ENCODE measurements around the gene MRPS18A. TPM values are rescaled to one million over a fixed set of nuclear protein-coding genes. Genes with fewer than 3 reads are reported as not detected.

MRPS18A gene
- total and polyA plus RNA-seq, 2 of the 8 experiments (the other 6 are each of a cell fraction or from before 2014, with no cell fraction given) = 48.3 to 121 TPM

DNA sequence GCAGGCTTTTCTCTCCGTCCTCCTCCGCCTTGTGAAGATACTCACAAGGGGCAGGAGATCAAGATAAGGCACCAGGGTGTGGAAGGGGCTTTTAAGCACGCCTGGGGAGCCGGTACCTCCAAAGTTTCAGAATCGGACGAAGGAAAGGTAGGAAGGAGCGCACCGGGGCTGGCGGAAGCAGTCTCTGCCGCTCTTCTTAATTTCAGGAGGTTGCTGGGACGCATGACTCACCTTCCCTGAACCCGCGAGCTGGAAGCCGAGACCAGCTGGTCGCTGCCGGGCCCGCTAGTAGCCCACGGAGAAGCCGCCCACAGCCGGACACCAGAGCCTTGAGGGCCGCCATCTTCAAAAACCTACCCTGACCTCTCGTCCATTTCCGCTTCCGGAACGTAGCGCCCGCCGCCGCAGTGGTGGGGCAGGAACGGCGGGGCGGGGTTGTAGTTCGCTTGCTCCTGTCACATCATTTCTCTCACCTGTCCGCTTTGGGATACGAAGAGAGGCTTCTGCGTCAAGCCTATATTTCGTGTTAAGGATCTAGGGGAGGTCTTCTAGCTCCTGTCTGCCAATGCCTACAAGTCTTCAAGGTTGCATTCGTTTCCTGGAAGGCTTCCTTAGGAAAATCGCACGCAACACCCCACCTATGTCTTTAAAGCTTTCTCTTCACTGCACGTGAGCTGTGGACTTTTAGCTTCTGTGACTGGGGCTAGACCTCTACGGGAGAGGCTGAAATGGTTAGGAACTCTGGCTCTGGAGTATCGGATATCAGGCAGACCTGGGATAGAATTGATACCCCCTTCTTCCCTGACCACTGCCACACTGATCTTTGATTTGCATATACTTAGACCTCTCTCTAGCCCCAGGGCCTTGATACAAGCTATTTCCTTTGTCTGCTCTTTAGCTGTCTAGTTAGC, at the start of gene MRPS18A (continued):
- TF ChIP-seq KDM1A (IDR thresholded peaks at IDR 0.05; ENCODE audit: borderline replicate concordance, low read length) = no peak
- TF ChIP-seq TAF1 (IDR thresholded peaks at IDR 0.05; ENCODE audit: low read depth, low read length) = peak; percentile 90
- no peak for TF ChIP-seq TEAD4 (IDR thresholded peaks at IDR 0.05; ENCODE audit: low read depth, low read length)
- TF ChIP-seq, protein P1, sequence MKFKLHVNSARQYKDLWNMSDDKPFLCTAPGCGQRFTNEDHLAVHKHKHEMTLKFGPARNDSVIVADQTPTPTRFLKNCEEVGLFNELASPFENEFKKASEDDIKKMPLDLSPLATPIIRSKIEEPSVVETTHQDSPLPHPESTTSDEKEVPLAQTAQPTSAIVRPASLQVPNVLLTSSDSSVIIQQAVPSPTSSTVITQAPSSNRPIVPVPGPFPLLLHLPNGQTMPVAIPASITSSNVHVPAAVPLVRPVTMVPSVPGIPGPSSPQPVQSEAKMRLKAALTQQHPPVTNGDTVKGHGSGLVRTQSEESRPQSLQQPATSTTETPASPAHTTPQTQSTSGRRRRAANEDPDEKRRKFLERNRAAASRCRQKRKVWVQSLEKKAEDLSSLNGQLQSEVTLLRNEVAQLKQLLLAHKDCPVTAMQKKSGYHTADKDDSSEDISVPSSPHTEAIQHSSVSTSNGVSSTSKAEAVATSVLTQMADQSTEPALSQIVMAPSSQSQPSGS (IDR thresholded peaks at IDR 0.05; ENCODE audit: low read length) = no peak
- TF ChIP-seq SIN3A (conservative IDR thresholded peaks at IDR 0.05 in 1 of 2, IDR thresholded peaks at IDR 0.05 in 1 of 2; ENCODE audit: low read depth in 1 of 2, low read length in 2 of 2) = peak in 1 of 2 experiments; percentile 83; a peak in 2 of 4 replicates
- no peak for TF ChIP-seq MAFK (IDR thresholded peaks at IDR 0.05; ENCODE audit: low read depth, low read length)
- peak; percentile 54 for TF ChIP-seq KDM4A (IDR thresholded peaks at IDR 0.05; ENCODE audit: low read depth, low read length, severe bottlenecking)
- TF ChIP-seq BRCA1 (IDR thresholded peaks at IDR 0.05; ENCODE audit: low read depth, low read length) = no peak
- peak in 1 of 2 experiments; percentile 91; a peak in 2 of 3 replicates for TF ChIP-seq POLR2A (IDR thresholded peaks at IDR 0.05; ENCODE audit: control extremely low read depth in 1 of 2, low read depth in 2 of 2, low read length in 2 of 2)
- TF ChIP-seq PHF8 (conservative IDR thresholded peaks at IDR 0.05; ENCODE audit: low read depth, low read length) = peak; percentile 80
- TF ChIP-seq POLR2AphosphoS5 (IDR thresholded peaks at IDR 0.05; ENCODE audit: low read depth, low read length) = peak; percentile 59
- peak in 1 of 2 experiments; percentile 48; a peak in 1 of 4 replicates for TF ChIP-seq HDAC2 (IDR thresholded peaks at IDR 0.05; ENCODE audit: borderline replicate concordance in 1 of 2, low read depth in 2 of 2, low read length in 2 of 2)
- TF ChIP-seq GTF2F1 (IDR thresholded peaks at IDR 0.05; ENCODE audit: borderline replicate concordance, low read depth, low read length) = 0 out of 2 replicates have a peak, but pooled peaks have one; percentile 48
- no peak for TF ChIP-seq RBBP5 (IDR thresholded peaks at IDR 0.05; ENCODE audit: borderline replicate concordance, low read depth, low read length)
- TF ChIP-seq GABPA (IDR thresholded peaks at IDR 0.05; ENCODE audit: borderline replicate concordance, insufficient read depth, low read length) = peak; percentile 90
- TF ChIP-seq SRF (IDR thresholded peaks at IDR 0.05; ENCODE audit: low read depth, low read length) = no peak
- peak; percentile 71 for TF ChIP-seq TBP (IDR thresholded peaks at IDR 0.05; ENCODE audit: low read depth, low read length)
- TF ChIP-seq, protein P2, sequence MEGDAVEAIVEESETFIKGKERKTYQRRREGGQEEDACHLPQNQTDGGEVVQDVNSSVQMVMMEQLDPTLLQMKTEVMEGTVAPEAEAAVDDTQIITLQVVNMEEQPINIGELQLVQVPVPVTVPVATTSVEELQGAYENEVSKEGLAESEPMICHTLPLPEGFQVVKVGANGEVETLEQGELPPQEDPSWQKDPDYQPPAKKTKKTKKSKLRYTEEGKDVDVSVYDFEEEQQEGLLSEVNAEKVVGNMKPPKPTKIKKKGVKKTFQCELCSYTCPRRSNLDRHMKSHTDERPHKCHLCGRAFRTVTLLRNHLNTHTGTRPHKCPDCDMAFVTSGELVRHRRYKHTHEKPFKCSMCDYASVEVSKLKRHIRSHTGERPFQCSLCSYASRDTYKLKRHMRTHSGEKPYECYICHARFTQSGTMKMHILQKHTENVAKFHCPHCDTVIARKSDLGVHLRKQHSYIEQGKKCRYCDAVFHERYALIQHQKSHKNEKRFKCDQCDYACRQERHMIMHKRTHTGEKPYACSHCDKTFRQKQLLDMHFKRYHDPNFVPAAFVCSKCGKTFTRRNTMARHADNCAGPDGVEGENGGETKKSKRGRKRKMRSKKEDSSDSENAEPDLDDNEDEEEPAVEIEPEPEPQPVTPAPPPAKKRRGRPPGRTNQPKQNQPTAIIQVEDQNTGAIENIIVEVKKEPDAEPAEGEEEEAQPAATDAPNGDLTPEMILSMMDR (IDR thresholded peaks at IDR 0.05; ENCODE audit: control extremely low read depth in 1 of 3, insufficient read depth in 1 of 3, low read depth in 1 of 3, low read length in 3 of 3) = no peak
- peak; percentile 90 for TF ChIP-seq KDM5A (IDR thresholded peaks at IDR 0.05; ENCODE audit: low read length)

All from H1 (cell line).